GM12874 (cell line): ENCODE measurements around the gene TMEM30B.
A peak's percentile ranks its signal among the peaks of the same experiment; 100 is the strongest.

Source experiments
- TF ChIP-seq, protein P1 (sequence below): IDR thresholded peaks from 2 replicates; pipeline ENCODE4 v1.5.1; 2011; ENCODE audit warnings: low read depth, mild to moderate bottlenecking, control low read depth, low read length, moderate library complexity; ENCODE audit not compliant: insufficient read depth

TMEM30B gene

DNA sequence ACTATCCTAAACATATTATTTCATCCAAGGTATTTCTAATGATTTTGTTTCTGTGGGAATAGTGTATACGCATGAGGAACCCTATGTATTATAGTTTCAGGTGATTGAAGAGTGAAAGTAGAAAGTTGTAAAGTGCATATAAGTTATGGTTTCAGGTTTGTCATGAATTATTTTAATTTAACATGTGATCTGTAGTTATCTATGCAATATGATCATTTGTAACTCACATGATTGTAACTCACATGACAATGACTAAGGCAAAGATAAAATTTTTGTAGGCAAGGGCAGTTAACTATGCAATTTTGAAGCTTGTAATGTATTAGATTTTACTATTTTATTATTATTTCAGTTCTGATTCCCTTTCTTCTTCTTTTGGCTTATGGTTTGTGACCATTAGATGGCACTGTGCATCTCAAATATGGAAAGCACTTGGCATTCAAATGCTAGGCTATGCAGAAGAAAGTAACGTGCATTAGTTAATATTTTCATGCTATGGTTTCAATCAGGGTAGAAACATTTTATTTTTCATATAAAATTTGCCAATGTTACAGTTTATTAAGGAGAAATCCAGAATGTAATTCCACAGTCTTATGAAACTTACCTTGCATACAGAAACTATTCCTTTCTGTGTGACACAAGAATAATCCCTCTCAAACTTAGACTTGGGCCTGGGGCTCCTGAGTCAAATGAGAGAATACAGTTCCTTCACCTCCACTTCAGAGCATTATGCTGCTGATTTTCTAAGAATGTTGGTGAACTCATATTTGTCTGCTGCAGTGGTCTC lies 15.8 kb upstream of the TMEM30B start:
- TF ChIP-seq, protein P1, sequence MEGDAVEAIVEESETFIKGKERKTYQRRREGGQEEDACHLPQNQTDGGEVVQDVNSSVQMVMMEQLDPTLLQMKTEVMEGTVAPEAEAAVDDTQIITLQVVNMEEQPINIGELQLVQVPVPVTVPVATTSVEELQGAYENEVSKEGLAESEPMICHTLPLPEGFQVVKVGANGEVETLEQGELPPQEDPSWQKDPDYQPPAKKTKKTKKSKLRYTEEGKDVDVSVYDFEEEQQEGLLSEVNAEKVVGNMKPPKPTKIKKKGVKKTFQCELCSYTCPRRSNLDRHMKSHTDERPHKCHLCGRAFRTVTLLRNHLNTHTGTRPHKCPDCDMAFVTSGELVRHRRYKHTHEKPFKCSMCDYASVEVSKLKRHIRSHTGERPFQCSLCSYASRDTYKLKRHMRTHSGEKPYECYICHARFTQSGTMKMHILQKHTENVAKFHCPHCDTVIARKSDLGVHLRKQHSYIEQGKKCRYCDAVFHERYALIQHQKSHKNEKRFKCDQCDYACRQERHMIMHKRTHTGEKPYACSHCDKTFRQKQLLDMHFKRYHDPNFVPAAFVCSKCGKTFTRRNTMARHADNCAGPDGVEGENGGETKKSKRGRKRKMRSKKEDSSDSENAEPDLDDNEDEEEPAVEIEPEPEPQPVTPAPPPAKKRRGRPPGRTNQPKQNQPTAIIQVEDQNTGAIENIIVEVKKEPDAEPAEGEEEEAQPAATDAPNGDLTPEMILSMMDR: peak; percentile 38; the same call in 1 of the 2 replicates

DNA sequence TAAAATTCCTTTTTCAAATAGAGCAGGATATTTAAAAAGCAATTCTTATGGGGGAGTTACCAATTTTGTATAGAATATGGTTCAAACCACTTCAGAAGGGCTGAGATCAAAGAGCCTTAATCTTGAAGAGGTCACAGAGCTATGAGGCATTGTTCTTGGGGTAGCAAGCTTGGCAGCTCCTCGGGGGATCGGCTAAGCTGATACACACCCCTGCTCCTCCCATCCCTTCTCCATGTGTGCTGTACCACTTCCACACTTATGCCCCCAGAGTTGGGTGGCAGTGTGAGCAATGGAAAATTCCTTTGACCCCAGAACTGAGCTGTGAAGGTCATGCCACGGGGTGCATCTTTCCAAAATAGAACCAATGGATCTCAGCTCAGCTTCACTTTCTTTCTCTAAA lies 15.0 kb upstream of the TMEM30B start:
- TF ChIP-seq, protein P1: no peak

DNA sequence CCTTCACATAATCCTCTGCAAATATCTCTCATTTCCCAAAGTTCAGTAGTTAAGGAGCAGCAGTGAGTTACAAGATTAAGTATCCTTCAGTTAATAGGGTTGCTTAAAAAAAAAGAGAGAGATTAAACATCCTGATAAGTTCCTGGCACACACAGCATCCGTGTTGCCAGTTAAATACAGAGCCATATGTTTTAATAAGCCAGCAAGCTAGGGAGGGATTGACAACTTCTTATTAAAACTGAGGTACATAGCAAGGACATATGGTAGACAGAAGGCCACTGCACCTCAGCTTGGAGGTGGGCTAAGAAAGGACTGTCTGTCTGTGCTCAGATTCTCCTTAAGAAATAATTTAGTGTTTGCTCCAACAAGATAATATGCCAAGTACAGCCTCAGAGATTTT lies 9.6 kb upstream of the TMEM30B start:
- TF ChIP-seq, protein P1: no peak

DNA sequence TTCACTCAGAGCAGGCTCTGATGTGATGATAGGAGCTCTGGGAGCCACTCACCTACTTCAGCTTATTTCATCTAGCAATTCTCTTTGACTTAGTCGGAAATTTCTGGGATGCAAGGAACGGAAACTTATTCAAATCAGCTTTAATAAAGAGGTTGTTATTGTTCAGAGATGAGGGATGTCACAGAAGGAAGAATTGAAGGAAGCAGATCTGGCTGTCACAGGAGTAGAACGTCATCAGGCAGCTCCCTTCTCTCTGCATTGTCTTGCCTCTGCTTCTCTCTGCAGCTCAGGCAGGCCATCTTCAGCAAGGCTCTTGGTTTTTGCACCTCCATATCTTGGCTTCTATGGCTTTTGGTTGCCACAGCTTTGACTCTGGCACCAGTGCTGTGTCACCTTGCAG lies 7.6 kb upstream of the TMEM30B start:
- TF ChIP-seq, protein P1: no peak

DNA sequence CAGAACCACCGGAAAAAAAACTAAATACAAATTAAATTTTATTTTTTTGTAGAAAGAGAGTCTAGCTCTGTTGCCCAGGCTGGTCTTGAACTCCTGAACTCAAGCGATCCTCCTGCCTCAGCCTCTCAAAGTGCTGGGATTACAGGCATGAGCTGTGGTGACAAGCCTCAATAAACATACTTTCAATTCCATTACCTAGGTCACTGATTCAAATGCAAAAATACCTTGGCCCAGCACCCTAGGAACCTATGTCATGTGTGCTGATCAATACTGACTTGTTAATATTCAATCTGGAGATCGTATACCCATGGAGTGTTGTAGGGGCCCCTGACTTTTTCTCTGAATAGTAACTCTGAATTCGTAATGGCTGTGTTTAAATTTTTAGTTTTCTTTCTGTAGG lies 7.1 kb upstream of the TMEM30B start:
- TF ChIP-seq, protein P1: no peak

DNA sequence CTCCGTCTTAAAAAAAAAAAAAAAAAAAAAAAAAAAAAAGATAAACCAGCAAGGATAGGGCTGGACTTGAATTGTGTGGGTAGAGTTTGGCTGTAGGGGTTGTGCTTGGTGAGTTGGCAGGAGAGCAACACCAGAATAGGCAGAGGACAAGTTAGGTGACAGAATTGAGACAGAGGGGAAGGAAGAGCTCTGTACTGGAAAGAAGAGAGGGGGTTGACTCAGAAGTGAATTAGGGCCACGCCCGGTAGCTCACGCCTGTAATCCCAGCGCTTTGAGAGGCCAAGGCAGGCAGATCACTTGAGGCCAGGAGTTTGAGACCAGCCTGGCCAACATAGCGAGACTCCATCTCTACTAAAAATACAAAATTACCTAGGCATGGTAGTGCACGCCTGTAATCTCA lies 6.1 kb upstream of the TMEM30B start:
- TF ChIP-seq, protein P1: no peak

DNA sequence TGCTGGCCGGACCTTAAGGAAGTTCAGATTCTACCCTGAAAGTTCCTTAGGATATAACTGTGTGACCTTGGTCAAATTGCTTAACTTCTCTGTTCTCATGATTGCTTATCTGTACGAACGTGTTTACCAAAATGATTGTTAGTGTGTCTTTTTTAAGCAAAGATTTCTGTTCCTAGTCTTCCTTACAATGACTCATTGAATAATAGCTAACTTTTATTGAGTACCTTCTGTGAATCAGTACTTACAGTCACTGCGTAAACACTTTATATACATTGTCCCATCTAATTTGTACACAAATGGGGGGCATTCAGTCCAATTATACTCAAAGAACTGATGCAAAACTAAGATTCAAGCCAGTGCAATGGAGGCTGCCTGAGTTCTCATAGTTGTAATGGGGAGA lies 4.2 kb upstream of the TMEM30B start:
- TF ChIP-seq, protein P1: no peak
